HG02884 (cell line): ENCODE measurements around the gene C11orf21.

ENCODE experiments used
- ATAC-seq: cut with Tn5 transposase; IDR thresholded peaks from one replicate; pipeline ENCODE4 v1.9.1; 2021; ENCODE audit warnings: mild to moderate bottlenecking, moderate library complexity; ENCODE audit not compliant: unreplicated experiment

C11orf21 gene

DNA sequence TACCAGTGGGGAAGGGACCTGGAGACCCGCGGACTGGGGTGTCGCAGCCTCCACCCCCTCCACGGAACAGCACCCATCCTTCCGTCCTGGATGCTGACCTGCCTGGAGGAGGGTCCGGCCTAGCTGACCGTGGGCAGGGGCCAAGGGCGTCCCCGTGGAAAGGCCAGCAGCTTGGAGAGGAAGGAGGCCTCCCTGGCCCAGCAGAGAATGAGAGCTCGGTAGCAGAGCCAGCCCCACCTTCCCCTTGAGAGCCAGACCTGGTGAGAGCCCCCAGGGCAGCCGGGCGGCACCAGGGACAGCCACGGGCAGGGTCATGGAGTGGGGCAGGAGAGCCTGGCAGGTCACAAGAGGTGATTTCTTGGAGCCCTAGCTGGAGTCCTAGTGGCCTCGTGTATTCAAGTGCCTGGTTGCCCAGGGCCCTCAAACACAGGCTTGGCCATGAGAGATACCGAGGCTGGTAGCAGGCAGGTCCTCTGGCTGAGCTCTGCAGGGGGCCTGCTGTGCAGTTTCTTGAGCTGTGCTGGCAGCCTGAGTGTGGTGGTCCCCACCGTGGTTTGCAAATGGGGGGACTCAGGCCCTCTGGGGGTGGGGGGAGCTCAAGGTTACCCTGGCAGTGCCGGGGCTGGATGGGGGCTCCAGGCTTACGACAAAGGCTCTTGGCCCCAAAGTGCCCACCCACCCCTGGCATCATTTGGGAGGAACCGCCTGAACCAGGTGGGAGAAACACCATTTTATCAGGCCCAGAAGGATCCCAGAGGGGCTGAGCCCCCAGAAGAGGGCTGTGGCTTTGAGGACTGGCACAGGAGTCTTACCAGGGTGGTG is 7.7 kb upstream of the C11orf21 start:
- no peak for ATAC-seq

DNA sequence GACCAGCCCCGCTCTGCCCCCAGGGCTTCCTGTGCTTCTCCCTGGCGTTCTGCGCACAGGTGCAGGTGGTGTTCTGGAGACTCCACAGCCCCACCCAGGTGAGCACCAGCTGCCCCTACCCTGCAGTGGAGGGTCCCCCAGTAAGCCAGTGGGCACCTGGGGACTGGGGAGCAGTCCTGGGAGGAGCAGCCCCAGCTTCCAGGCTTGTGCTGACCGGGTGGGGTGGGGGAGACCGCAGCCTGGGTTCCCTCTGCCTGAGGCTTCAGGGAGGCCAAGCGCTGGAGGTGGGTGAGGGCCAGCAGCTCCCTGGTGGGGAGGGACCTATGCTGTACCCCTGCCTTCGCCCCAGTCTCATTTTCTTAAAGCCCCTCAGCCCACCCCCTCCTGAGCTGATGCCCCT is 7.0 kb upstream of the C11orf21 start:
- ATAC-seq: no peak

DNA sequence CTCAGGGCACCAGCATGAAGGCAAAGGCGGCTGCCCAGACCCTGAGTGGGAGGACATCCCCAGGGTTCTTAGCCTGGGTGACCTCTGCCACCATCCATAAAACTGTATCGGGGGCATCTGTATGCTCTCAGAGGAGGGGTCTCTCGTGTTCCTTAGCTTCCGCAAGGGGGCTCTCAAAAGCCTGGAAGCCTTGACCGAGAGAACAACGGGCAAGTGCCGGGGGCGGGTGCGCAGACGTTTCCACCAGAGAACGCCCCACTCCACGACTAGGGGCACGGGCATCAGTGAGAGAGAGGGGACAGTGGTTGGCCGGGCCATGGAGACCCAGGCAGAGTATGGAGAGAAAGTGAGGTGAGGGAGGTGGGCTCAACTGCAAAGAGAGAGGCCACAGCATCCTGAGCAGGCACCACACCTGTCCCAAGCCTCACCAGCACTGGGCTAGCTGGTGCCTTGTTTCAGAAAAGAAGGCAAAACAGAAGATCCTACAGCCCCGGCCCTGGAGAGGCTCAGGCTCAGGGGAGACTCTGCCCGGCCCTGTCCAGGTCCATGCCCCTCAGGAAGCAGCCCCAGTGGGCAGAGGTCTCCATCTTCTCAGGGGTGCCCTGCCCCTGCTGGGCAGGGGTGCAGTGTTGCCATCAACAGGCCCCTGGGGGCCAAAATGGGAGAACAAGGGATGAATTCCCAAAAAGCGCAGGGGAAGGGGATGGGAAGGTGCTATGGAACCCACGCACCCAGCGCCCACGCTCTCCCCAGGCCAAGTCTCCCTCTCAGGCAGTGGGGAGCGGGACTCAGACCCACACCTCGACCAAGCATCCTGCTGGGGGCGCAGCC is 6.0 kb upstream of the C11orf21 start:
- no peak for ATAC-seq

DNA sequence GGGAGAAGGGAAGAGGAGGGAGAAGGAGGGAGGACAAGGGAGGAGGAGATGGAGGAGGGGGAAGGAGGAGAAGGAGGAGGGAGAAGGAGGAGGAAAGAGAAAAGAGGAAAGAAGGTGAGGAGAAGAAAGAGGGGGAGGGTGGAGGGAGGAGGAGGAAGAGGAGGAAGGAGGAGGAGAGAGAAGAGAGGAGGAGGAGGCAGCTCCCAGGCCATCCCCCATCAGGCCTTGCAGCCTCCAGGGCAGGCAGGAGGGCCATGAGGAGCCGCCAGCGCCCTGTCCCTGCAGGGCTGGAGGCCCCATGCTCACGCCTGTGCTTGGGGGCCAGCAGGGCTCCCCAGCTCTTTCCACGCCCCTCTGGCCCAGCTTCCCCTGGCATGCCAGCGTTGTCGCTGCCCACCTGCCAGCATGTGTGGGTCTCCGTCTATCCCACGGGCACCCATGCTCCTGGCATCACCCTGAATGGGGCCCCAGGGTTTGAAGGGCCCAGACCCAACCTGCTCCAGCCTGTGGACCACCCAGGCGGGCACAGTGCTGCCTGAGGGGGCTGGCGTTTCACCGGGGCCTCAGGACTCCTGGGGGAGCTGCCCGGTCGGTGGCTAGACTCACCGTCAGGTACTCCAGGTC is 5.3 kb upstream of the C11orf21 start:
- no peak for ATAC-seq

DNA sequence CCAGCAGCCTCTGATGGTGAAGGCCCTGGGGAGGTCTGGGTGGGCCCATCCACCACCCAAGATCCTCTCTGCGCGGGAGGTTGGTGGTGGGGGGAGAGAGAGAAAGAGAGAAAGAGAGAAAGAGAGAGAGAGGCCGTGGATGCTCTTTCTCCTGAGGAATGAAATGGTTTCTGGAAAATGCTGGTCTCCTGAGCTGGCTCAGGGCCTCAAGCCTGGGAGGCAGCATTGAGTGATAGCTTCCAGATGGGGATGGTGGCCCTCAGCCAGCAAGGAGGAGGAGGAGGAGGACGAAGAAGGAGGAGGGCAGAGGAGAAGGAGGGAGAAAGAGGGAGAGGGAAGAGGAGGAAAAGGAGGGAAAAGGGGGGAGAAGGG is 4.7 kb upstream of the C11orf21 start:
- no peak for ATAC-seq

DNA sequence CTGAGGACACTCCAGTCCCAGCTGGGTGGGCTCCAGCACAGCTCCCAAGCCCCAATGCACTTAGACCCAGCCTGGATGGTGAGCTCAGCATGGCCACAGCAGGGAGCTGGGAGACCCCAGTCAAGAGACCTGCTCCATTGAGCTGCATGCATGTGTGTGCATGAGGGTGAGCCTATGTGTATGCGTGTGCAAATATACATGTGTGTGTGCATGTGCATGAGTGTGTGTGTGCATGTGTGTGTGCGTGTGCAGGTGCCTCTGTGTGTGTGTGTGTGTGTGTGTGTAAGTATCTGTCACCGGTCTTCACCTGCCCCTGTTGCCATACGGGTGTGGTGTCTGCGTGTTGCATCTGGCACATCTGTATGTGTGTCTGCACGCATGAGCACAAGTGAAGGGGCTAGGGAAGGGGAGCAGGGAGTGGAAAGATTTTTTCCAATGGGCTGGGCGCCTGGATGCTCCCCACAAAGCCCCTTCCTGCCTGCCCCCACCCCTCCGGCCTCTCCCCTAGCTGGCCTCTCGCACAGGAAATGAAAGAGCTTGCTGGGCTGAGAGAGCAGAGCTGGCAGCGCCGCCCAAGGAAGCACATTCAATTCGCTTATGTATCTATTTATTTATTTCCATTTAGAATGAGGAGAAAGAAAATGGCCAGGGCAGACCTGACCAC is 4.2 kb upstream of the C11orf21 start:
- no peak for ATAC-seq

DNA sequence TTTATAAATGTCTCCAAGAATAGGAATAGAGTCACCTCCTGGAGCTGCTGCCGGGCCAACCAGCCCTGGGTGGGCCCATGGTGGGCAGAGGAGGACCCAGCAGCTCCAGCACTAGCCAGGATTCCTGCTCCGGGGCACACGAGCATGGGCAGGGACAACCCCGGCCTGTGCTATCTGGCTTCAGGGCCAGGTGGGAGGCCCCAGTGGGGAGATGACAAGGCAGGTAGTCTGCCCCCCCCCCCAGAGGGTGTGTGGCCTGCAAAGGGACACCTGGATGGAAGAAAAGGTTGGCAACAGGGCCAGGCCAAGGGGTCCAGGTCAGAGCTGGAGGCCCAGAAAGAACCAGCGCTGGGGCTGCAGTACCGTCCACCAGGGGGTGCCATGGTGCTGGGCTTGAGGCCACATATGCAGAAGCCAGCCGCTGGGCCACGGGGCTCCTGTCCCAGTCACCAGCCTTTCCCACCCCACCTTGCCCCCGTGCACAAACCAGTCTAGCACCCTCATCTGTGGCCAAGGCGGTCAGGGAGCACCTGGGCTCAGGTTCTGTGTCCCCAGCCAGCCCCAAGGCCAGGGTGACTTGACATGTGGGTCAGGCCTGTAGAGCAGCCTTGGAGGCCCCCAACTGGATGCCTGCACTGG is 3.5 kb upstream of the C11orf21 start:
- no peak for ATAC-seq

DNA sequence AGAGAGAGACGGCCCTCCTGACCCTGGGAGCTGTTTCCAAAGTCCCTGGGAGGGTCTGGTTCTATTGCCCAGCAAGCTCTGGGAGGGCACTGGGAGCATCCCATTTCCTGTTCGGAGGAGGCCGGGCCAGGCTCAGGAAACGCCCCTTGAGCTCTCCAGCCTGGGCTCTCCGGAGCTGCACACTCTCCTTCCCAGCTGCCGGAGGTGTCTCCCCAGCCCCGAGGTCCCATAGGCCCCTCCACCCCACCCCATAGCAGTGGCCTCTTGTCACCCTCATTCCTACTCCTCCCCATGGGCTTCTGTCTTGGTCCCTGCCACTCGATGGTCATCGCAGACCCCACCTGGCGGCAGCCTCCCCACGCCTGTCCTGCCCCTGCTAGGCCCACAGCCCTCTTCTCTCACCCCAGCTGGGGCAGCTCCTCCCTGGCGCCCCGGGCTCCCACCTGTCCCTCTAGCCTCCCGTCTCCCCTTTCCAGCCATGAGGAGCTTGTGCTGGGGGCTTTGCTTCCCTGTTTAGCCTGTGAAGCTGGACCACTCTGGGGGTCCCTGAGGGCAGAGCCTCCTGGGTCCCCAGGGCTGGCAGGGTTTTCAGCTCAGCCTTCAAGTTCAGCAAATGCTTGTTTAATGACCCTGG is 2.9 kb upstream of the C11orf21 start:
- no peak for ATAC-seq

DNA sequence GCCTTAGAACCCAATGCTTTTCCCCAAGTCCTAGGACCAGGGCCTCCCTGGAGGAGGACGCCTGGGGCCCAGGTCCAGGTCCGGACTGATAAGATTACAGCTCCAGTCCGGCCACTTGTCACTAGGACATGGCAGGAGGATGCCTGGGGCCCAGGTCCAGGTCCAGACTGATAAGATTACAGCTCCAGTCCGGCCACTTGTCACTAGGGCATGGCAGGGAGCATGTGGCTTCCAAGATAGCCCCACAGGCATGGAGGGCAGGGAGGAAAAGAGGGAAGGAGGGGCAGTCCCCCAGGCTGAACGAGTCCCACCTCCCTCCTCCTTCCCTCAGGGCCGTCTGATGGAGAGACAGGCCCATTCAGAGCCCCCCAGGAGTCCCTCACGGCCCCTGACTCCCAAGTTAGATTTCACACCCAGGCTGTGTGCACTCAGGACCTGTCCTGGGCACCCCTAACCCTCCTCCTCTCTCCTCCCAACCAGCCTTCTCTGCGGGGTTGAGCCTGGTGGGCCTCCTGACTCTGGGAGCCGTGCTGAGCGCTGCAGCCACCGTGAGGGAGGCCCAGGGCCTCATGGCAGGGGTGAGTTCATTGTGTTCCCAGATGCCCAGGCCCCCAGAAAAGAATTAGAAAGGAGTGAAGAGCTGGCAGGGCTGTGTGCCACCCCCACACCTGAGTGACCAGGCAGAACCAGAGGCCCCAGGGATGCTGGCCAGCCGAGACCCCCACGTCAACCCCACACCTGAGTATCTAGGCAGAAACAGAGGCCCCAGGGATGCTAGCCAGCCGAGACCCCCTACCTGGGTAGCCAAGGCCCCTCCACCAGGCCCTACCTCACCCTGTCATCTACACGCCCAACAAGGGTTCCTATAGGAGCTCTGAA is 2.1 kb upstream of the C11orf21 start:
- ATAC-seq: no peak

DNA sequence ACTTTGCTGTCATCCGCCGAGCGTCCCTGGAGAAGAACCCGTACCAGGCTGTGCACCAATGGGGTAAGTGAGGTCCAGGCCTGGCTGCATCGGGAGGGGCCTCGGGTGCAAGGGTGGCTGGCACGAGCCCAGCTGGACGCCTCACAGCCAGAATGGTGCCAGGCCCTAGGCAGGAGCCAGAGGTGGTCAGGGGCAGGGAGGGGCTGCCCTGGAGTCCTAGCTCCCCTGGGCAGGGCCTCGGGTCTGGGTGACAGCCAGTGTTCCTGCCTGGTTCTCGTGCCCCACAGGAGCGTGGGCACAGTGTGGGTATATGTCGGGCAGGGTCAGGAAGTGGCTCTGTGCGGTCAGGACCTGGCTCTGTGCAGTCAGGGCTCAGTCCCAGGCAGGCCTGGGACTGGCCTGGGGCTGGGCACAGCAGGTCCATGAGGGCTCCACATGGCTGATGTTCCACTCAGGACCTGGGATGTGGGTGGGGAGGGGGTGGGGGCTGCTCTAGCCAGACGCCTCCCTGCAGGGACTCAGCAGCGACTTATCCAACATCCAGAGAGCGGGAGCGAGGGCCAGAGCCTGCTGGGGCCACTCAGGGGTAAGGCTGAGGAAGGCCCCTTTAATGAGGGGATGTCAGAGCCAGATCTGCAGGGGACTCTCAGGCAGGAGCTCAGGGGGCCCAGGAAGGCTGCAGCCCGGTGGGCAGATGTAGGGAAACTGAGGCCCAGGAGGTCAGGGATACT is 1.3 kb upstream of the C11orf21 start:
- ATAC-seq: no peak

DNA sequence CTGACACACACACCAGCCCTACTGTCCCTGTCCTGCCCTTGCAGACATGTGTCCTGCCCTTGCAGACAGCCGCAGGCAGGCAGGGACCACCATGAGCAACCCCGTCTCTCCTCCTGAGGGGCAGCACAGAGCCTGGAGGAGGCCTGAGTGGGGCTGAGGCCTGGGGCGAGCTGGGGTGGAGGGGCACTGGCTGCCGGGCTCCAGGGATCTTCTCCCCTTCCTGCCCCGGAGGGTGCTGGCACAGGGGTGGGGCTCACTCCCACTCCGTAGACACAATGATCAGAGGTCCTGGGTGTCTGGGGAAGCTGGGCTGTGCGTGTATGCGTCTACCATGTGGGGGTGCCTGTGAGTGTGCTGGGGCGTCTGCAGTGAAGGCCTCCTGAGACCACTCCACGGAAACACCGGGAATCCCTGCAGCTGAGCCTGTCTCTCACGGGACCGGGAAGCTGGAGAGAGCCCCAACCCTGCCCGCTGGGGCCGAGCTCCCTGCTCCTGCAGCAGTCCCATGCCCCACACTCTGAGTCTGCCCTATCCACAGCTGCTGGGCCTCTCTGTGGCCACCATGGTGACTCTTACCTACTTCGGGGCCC is 683 bp upstream of the C11orf21 start:
- no peak for ATAC-seq

DNA sequence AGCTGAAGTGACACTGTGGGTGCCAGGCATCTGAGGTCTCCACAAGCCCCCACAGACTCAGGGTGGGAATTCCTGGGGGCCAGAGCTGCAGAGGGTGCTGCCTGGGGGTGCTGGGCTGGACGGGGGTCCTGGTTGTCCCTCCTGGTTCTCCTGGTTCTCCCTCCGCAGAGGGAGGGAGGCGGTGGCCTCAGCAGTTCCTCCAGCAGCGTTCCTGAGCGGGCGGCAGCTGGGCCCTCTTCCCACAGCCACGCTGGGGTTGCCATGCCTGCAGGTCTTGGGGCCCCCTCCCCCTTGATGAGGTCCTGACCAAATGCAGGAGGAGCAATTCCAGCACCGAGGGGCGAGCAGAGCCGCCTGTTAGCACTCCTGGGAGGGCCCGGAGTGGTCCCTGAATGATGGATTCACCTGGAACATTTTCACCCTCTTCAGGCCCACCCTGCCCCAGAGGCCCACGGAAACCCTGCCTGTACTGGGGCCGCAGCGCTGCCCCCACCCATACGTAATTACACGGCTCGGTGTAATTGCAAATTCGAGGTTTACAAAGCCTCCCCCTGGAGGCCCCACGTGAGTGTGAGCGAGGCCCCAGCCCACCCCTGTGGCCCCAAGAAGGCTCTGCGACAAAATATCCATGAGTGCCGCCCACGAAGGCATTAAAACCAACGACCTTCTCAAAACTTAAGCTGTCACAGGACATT is 635 bp downstream of the C11orf21 start:
- ATAC-seq: no peak

DNA sequence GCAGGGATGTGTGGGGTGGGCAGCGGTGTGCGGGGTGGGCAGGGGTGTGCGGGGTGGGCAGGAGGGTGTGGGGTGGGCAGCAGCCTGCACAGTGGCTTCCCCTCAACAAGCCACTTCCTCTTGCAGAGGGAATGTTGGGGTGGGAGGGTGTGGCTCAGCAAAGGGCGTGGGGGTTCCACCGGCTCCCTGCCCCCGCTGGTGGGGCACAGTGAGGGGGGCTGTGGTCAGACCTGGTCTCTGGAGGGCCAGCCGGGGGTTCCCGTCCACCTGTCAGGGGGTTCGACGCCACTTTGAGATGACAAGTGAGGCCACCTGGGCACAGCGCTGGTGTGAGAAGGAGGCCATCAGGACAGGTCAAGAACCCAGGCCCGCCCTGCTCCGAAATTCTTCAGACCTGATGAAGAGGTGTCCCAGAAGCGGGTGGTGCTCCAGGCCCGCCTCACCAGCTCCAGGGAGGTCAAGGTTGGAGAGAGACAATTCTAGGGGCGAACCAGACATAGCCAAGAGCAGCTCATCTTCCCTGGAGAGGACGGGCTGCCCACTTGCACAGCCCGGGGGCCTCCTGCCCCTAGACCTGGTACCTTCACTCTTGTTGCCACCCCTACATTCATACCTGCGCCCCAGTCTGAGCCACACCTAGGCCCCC is 1.3 kb downstream of the C11orf21 start:
- ATAC-seq: no peak

DNA sequence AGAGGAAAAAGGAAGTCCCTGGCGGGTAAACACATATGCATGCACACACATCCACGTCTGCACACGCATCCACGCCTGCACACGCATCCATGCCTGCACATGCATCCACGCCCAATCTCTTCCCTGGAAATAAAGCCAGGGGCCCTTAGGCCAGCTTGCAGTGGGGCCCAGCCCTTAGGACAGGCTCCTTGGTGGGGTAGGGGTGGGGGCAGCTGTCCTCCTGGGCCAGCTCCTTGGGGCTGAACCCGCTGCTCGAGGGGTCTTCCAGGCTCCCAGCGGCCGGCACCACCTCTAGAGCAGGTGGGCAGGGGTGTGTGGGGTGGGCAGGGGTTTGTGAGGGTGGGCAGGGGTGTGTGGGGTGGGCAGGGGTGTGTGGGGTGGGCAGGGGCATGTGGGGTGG is 1.9 kb downstream of the C11orf21 start:
- no peak for ATAC-seq

DNA sequence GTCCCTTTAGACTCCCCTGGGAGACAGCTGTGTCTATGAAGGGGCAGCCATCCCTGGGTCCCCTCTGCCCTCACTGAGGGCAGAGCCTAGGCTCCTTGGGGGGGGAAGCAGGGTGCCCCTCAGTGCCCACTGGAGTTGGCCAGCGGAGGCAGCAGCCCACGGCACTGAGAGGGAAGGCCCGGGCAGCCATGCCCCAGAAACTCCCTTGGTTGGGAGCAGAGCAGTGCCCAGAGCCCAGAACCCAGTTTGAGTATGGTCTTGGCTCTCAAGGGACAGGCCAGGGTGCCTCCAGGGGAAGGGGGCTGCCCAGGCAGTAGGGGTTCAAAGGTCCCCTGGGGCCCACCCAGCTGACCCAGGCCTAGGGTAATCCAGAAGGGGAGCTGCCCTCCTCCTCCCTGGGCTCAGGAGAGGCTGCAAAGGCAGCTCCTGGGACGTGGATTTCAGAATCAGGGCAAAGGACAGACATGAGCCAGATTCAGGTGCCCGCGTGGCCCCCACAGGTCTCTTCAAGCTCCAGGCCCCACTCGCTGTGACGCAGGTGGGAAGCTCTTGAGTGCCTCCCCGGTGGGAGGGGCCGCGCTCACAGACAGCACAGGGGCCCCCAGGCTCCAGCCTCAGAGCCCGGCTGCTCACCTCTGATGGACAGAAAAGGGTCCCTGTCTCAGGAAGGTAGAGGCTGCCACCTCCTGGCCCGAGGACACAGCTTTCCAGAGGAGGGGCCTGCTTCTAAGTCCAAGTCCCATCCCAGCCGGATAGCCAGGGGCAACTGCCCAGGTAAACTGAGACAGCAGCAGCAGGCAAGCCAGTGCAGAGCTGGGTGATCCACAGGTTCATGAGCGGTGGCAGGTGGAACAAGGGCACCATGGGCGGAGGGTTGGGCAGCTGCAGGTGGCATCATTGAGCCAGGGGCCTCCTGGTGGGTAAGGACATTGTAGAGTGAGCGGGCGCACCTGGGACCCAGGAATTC is 2.6 kb downstream of the C11orf21 start:
- no peak for ATAC-seq

DNA sequence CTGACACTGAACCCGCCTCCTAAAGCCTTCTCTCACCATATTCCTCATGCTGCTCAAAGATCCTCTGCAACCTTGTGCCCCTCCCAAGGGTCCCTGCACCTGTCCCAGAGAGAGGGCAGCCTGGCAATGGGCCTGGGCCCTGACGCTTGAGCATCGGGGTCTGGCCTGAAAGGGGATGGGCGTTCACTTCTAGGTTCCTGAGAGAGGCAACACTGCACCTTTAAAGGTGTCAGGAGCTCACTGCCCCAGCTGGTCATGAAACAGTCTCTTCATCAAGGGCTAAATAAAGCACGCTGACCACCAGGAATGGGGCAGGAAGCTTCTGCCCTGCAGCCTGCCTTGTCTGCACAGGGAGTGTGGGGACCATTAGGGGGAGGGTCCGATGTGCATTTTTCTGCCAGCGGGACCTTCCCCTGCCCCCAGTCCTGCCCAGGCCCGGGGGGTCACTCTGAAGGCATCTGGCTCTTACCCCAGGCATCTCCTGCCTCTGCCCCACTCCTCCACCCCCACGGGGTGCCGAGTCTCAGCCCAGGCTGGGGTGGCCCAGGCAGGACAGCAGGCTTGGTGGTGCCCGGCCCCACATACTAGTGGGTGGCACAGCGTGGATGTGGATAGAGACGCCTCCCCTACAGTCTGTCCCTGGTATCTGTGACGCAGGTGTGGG is 3.5 kb downstream of the C11orf21 start:
- ATAC-seq: no peak
